HG03103 (cell line): ENCODE measurements around the gene HCST.

ENCODE experiments used
- ATAC-seq: cut with Tn5 transposase; IDR thresholded peaks from one replicate; pipeline ENCODE4 v1.9.1; 2021; ENCODE audit warnings: low read depth; ENCODE audit not compliant: unreplicated experiment

Gene HCST

GRCh38 chr19:35935911-35936737 is 33.8 kb downstream of the HCST start, which contains the start of gene LRFN3:
TSS of gene LRFN3 (plus strand) at chr19:35936374. CDS start at chr19:35939426, 3,052 bp downstream.
- ATAC-seq, result no peak

- no peak for ATAC-seq
Observed at GRCh38 chr19:35936738-35937268, 34.5 kb downstream of the HCST start.

GRCh38 chr19:35937345-35938281 is 35.3 kb downstream of the HCST start:
- ATAC-seq, result no peak

GRCh38 chr19:35938282-35939224 is 36.2 kb downstream of the HCST start:
- ATAC-seq, result no peak

- ATAC-seq, result no peak
Observed at GRCh38 chr19:35939307-35940077, 37.2 kb downstream of the HCST start.

- no peak for ATAC-seq
Observed at GRCh38 chr19:35940078-35940775, 37.9 kb downstream of the HCST start.

DNA sequence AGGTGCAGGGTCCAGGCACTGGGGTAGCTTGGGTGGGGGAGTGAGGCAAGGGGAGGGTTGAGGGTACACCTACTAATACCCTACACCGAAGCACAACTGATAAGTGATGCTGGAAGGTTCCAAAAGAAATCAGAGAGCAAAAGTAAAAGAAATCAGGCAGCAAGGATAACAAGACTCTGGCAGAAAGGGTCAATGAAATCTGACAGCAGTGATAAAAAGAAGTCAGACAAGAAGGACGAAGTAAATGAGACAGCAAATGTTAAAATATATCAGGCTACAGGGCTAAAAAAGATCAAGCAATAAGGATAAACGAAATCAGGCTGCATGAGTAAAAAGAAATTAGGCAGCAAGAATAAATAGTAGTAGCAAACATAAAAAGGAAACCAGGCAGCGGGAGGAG is 38.5 kb downstream of the HCST start:
- ATAC-seq, result no peak

- ATAC-seq, result no peak
Observed at GRCh38 chr19:35942235-35942634, 39.9 kb downstream of the HCST start.

- ATAC-seq, result no peak
Observed at GRCh38 chr19:35943321-35944301, 41.3 kb downstream of the HCST start.

DNA sequence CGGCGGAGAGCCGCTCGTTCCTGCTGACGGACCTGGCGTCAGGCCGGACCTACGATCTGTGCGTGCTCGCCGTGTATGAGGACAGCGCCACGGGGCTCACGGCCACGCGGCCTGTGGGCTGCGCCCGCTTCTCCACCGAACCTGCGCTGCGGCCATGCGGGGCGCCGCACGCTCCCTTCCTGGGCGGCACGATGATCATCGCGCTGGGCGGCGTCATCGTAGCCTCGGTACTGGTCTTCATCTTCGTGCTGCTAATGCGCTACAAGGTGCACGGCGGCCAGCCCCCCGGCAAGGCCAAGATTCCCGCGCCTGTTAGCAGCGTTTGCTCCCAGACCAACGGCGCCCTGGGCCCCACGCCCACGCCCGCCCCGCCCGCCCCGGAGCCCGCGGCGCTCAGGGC is 42.2 kb downstream of the HCST start:
- no peak for ATAC-seq

GRCh38 chr19:35945121-35945790 is 42.9 kb downstream of the HCST start:
- ATAC-seq, result no peak

DNA sequence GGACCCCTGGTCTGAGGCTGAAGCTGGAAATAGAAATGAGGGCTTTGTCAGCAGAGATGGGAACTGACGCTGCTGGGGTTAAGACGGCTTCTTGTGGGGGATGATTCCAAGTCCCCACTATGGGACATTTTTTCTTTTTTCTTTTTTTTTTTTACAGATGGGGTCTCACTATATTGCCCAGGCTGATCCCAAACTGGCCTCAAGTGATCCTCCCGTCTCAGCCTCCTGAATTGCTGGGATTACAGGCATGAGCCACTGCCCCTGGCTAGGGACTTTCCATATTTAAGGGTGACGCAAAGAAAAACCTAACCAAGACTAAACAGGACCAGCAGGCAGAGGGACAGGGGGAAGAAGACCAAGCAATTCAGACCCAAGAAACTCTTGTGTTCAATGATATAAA is 43.9 kb downstream of the HCST start:
- no peak for ATAC-seq

DNA sequence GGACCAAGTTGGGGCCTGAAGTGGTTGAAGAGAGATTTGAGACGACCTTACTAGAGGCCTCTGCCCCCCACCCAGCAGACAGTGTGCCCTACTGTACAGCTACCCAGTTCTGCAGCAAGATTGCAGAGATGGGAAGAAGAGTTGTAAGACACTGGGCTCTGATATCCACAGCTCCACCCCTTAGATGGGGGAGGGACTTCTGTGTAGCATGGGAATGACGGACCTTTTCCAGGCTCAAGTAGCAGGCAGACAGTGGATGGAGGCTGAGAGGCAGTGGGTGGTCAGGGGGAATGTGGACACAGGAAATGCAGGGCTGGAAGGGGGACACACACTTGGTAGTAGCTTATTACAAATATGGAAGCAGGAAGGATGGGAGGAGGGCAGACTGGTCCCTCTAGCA is 46.8 kb downstream of the HCST start:
- no peak for ATAC-seq
